ENCODE measurements around the gene ABCA9.
"Not testable (repeated sequence)": the region's sequence is repeated elsewhere in the genome, so short reads cannot be mapped to it uniquely, and the experiment has no call there.

Gene ABCA9

DNA sequence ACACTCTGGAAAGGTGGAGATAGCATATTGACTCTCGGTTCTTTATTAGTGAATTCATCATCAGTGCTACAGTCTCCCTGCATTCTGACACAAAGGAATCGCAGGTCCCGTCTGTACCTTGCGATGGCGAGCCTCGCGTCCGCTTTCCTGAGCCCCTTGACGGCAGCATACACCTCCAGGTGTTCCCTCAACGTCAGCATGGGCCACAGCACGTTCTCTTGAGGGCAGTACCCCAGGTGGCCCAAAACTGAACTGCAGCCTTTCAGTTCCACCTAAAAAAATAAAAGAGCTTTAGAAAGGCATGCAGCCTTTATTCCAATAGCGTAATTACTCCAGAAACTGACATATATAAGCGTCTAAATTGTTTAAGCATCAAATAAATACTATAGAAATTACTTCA is 24.2 kb upstream of the ABCA9 start:
- no peaks in the 10 kb centered on the region for H3K79me2 ChIP-seq (ENCODE audit: control insufficient read depth, insufficient read depth, low read length)

DNA sequence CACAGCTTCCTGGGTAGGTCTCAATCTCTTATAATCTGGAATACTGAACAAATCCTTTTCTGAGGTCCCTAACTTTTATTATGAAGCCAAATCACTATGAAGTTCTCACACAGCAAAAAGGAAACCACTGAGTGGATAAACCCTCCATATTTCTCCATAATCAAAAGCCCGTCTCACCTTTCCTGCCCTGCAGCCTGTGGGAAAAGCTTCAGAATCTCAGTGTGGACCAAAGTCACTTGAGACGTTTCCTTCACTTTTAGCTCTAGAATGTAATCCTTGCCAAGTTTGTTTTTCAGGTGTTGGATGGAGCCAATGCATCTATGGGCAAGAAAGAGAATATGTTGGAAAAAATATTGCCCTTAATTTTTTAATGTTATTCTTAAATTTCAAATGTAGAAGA is 22.0 kb upstream of the ABCA9 start:
- no peak overlapping the region for H3K9ac ChIP-seq (ENCODE audit: low read length)
- H3K36me3 ChIP-seq (ENCODE audit: control insufficient read depth, insufficient read depth, low read length) = no peaks in the 10 kb centered on the region
- H4K8ac ChIP-seq (ENCODE audit: low read depth, low read length) = no peak overlapping the region
- H3K23ac ChIP-seq (ENCODE audit: low read length) = no peak overlapping the region
- no peak overlapping the region for H3K4me2 ChIP-seq (ENCODE audit: low read length)
- H4K5ac ChIP-seq (ENCODE audit: low read length) = no peak overlapping the region
- no peak overlapping the region for H2BK120ac ChIP-seq (ENCODE audit: low read depth, low read length)
- no peaks in the 10 kb centered on the region for H3K79me1 ChIP-seq (ENCODE audit: low read length)
- H3K4me1 ChIP-seq (ENCODE audit: control insufficient read depth, low read depth, low read length) = no peaks in the 10 kb centered on the region
- H3K18ac ChIP-seq (ENCODE audit: low read length) = no peak overlapping the region
- H2BK5ac ChIP-seq (ENCODE audit: low read length) = no peak overlapping the region
- no peaks in the 10 kb centered on the region for H3K79me2 ChIP-seq (ENCODE audit: control insufficient read depth, insufficient read depth, low read length)
- H3K27ac ChIP-seq (ENCODE audit: low read depth, low read length) = no peak overlapping the region
- no peak overlapping the region for H2AK5ac ChIP-seq (ENCODE audit: low read length)
- no peak overlapping the region for H3K4me3 ChIP-seq (ENCODE audit: low read length)
- no peak for DNase-seq
- no peak overlapping the region for H3K56ac ChIP-seq (ENCODE audit: low read length)
- WGBS (ENCODE audit: extremely low coverage, insufficient coverage, low lambda C conversion rate) = no CpG with 5 or more reads among the region's 2 CpGs
- H3K27me3 ChIP-seq (ENCODE audit: insufficient read depth, low read length, poor library complexity) = no peaks in the 10 kb centered on the region
- H2BK15ac ChIP-seq (replicated peaks; ENCODE audit: low read depth) = no peak overlapping the region
- H3K4ac ChIP-seq (ENCODE audit: low read depth, low read length) = no peak overlapping the region

More for the DNA sequence above, 24.2 kb upstream of the ABCA9 start:
- H3K56ac ChIP-seq (ENCODE audit: low read length) = no peak overlapping the region
- no peak overlapping the region for H2BK15ac ChIP-seq (replicated peaks; ENCODE audit: low read depth)
- no peak overlapping the region for H3K4ac ChIP-seq (ENCODE audit: low read depth, low read length)
- no peak overlapping the region for H4K5ac ChIP-seq (ENCODE audit: low read length)
- H3K27me3 ChIP-seq (ENCODE audit: insufficient read depth, low read length, poor library complexity) = no peaks in the 10 kb centered on the region
- H3K4me1 ChIP-seq (ENCODE audit: control insufficient read depth, low read depth, low read length) = no peaks in the 10 kb centered on the region
- no peaks in the 10 kb centered on the region for H3K79me1 ChIP-seq (ENCODE audit: low read length)
- no peak overlapping the region for H4K8ac ChIP-seq (ENCODE audit: low read depth, low read length)
- no peak overlapping the region for H2BK5ac ChIP-seq (ENCODE audit: low read length)
- H2AK5ac ChIP-seq (ENCODE audit: low read length) = no peak overlapping the region
- H3K23ac ChIP-seq (ENCODE audit: low read length) = no peak overlapping the region
- no peak overlapping the region for H3K18ac ChIP-seq (ENCODE audit: low read length)
- no peak overlapping the region for H2BK120ac ChIP-seq (ENCODE audit: low read depth, low read length)
- H3K4me2 ChIP-seq (ENCODE audit: low read length) = no peak overlapping the region
- no peak overlapping the region for H3K27ac ChIP-seq (ENCODE audit: low read depth, low read length)
- no peak overlapping the region for H3K9ac ChIP-seq (ENCODE audit: low read length)
- no peaks in the 10 kb centered on the region for H3K36me3 ChIP-seq (ENCODE audit: control insufficient read depth, insufficient read depth, low read length)
- peak; percentile 84 for DNase-seq
- H3K4me3 ChIP-seq (ENCODE audit: low read length) = no peak overlapping the region
- no CpG with 5 or more reads among the region's 13 CpGs for WGBS (ENCODE audit: extremely low coverage, insufficient coverage, low lambda C conversion rate)

DNA sequence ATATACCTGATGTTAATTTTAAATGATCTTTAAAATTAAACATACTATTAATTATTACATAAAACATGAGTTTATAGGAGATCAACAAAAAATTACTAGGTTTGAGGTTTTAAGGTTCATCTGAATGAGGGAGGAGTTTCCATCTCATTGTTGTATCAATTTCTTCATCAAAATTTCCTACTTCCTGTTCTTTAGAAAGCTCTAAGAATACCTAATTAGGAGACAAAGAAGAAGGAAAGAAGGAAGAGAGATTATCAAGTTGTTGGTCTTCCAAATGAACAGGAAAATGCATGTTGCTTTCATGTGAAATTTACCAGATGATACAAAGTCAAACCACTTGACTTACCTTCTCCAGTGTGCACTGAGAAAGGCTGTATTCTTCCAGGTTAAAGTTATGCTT is 18.1 kb upstream of the ABCA9 start:
- Histone ChIP-seq H3K4me1 (ENCODE audit: control insufficient read depth, low read depth, low read length) (no peaks in the 10 kb centered on the region), H3K79me1 (ENCODE audit: low read length) (no peaks in the 10 kb centered on the region), H3K27me3 (ENCODE audit: insufficient read depth, low read length, poor library complexity) (no peaks in the 10 kb centered on the region), H3K4me2 (ENCODE audit: low read length) (no peak overlapping the region), H3K79me2 (ENCODE audit: control insufficient read depth, insufficient read depth, low read length) (no peaks in the 10 kb centered on the region), H3K4ac (ENCODE audit: low read depth, low read length) (no peak overlapping the region), H3K36me3 (ENCODE audit: control insufficient read depth, insufficient read depth, low read length) (no peaks in the 10 kb centered on the region), H4K8ac (ENCODE audit: low read depth, low read length) (no peak overlapping the region), H2AK5ac (ENCODE audit: low read length) (no peak overlapping the region), H2BK120ac (ENCODE audit: low read depth, low read length) (no peak overlapping the region), H3K18ac (ENCODE audit: low read length) (no peak overlapping the region), H2BK5ac (ENCODE audit: low read length) (no peak overlapping the region), H3K27ac (ENCODE audit: low read depth, low read length) (no peak overlapping the region), H3K23ac (ENCODE audit: low read length) (no peak overlapping the region), H3K9ac (ENCODE audit: low read length) (no peak overlapping the region), H3K4me3 (ENCODE audit: low read length) (no peak overlapping the region), H2BK15ac (replicated peaks; ENCODE audit: low read depth) (no peak overlapping the region), H3K56ac (ENCODE audit: low read length) (no peak overlapping the region), H4K5ac (ENCODE audit: low read length) (no peak overlapping the region)
- DNase-seq = no peak

DNA sequence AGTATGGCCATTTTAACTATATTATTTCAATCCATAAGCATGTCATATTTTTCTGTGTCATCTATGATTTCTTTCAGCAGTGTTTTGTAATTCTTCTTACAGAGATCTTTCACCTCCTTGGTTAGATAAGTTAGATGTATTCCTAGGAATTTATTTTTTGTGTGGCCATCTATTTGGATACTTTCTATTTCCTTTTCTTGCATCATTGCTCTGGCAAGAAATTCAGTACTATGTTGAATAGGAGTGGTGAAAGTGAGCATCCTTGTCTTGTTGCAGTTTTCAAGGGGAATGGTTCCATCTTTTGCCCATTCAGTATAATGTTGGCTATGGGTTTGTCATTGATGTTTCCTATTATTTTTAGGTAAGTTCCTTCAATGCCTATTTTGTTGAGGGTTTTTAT is 15.1 kb upstream of the ABCA9 start:
- H3K18ac ChIP-seq (ENCODE audit: low read length) = no peak overlapping the region
- no peak overlapping the region for H4K8ac ChIP-seq (ENCODE audit: low read depth, low read length)
- H3K4me3 ChIP-seq (ENCODE audit: low read length) = no peak overlapping the region

DNA sequence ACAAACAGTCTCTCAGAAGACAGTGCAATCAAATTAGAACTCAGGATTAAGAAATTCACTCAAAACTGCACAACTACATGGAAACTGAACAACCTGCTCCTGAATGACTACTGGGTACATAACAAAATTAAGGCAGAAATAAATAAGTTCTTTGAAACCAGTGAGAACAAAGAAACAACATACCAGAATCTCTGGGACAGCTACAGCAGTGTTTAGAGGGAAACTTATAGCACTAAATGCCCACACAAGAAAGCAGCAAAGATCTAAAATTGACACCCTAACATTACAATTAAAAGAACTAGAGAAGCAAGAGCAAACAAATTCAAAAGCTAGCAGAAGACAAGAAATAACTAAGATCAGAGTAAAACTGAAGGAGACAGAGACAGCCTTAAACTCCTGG is 12.7 kb upstream of the ABCA9 start:
- H3K79me1 ChIP-seq (ENCODE audit: low read length); H4K5ac ChIP-seq (ENCODE audit: low read length); H3K9ac ChIP-seq (ENCODE audit: low read length); H3K4ac ChIP-seq (ENCODE audit: low read depth, low read length); H2AK5ac ChIP-seq (ENCODE audit: low read length); H4K8ac ChIP-seq (ENCODE audit: low read depth, low read length); H3K27ac ChIP-seq (ENCODE audit: low read depth, low read length); H2BK15ac ChIP-seq (replicated peaks; ENCODE audit: low read depth); H3K18ac ChIP-seq (ENCODE audit: low read length); H3K4me3 ChIP-seq (ENCODE audit: low read length); H3K4me1 ChIP-seq (ENCODE audit: control insufficient read depth, low read depth, low read length); H2BK5ac ChIP-seq (ENCODE audit: low read length); H3K36me3 ChIP-seq (ENCODE audit: control insufficient read depth, insufficient read depth, low read length); H3K23ac ChIP-seq (ENCODE audit: low read length); H2BK120ac ChIP-seq (ENCODE audit: low read depth, low read length); H3K56ac ChIP-seq (ENCODE audit: low read length); DNase-seq; H3K27me3 ChIP-seq (ENCODE audit: insufficient read depth, low read length, poor library complexity); H3K79me2 ChIP-seq (ENCODE audit: control insufficient read depth, insufficient read depth, low read length); H3K4me2 ChIP-seq (ENCODE audit: low read length): not testable (repeated sequence)

More for the DNA sequence above, 15.1 kb upstream of the ABCA9 start:
- Histone ChIP-seq H3K27ac (ENCODE audit: low read depth, low read length) (no peak overlapping the region), H4K5ac (ENCODE audit: low read length) (no peak overlapping the region), H3K9ac (ENCODE audit: low read length) (no peak overlapping the region), H2AK5ac (ENCODE audit: low read length) (no peak overlapping the region), H3K27me3 (ENCODE audit: insufficient read depth, low read length, poor library complexity) (no peaks in the 10 kb centered on the region), H3K23ac (ENCODE audit: low read length) (no peak overlapping the region), H3K56ac (ENCODE audit: low read length) (no peak overlapping the region), H3K4ac (ENCODE audit: low read depth, low read length) (no peak overlapping the region), H2BK120ac (ENCODE audit: low read depth, low read length) (no peak overlapping the region), H3K36me3 (ENCODE audit: control insufficient read depth, insufficient read depth, low read length) (no peaks in the 10 kb centered on the region), H3K4me2 (ENCODE audit: low read length) (no peak overlapping the region), H2BK15ac (replicated peaks; ENCODE audit: low read depth) (no peak overlapping the region), H2BK5ac (ENCODE audit: low read length) (no peak overlapping the region), H3K4me1 (ENCODE audit: control insufficient read depth, low read depth, low read length) (no peaks in the 10 kb centered on the region), H3K79me1 (ENCODE audit: low read length) (no peaks in the 10 kb centered on the region), H3K79me2 (ENCODE audit: control insufficient read depth, insufficient read depth, low read length) (no peaks in the 10 kb centered on the region)
- no peak for DNase-seq

DNA sequence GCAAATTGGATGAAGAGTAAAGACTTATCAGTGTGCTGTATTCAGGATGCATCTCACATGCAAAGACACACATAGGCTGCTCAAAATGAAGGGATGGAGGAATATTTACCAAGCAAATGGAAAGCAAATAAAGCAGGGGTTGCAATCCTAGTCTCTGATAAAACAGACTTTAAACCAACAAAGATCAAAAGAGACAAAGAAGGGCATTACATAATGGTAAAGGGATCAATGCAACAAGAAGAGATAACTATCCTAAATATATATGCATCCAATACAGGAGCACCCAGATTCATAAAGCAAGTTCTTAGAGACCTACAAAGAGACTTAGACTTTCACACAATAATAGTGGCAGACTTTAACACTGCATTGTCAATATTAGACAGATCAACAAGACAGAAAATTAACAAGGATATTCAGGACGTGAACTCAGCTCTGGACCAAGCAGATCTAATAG is 12.1 kb upstream of the ABCA9 start:
- not testable (repeated sequence) for H2BK15ac ChIP-seq (replicated peaks; ENCODE audit: low read depth); H3K23ac ChIP-seq (ENCODE audit: low read length); H3K4me2 ChIP-seq (ENCODE audit: low read length); H3K36me3 ChIP-seq (ENCODE audit: control insufficient read depth, insufficient read depth, low read length); H3K9ac ChIP-seq (ENCODE audit: low read length); H2AK5ac ChIP-seq (ENCODE audit: low read length); H2BK5ac ChIP-seq (ENCODE audit: low read length); H3K79me2 ChIP-seq (ENCODE audit: control insufficient read depth, insufficient read depth, low read length); H3K27ac ChIP-seq (ENCODE audit: low read depth, low read length); H3K4ac ChIP-seq (ENCODE audit: low read depth, low read length); H2BK120ac ChIP-seq (ENCODE audit: low read depth, low read length); DNase-seq; H3K27me3 ChIP-seq (ENCODE audit: insufficient read depth, low read length, poor library complexity); H4K8ac ChIP-seq (ENCODE audit: low read depth, low read length); H3K4me1 ChIP-seq (ENCODE audit: control insufficient read depth, low read depth, low read length); H3K56ac ChIP-seq (ENCODE audit: low read length); H3K4me3 ChIP-seq (ENCODE audit: low read length); H4K5ac ChIP-seq (ENCODE audit: low read length); H3K18ac ChIP-seq (ENCODE audit: low read length); H3K79me1 ChIP-seq (ENCODE audit: low read length)
- WGBS (ENCODE audit: extremely low coverage, insufficient coverage, low lambda C conversion rate) = no CpG with 5 or more reads among the region's 1 CpG
